Right hindlimb (tissue), 1 donor: Measurements from ENCODE around the gene SMYD2.
"Not testable (repeated sequence)": the region's sequence is repeated elsewhere in the genome, so short reads cannot be mapped to it uniquely, and the experiment has no call there.

Experiments used
- DNase-seq: peaks from one replicate; pipeline ENCODE4 v3.0.0-alpha.2; 2018

SMYD2 gene

GRCh38 chr1:214271995-214272731 is 8.8 kb upstream of the SMYD2 start:
- DNase-seq: no peak

GRCh38 chr1:214272964-214273533 is 7.9 kb upstream of the SMYD2 start:
- DNase-seq: no peak

GRCh38 chr1:214275700-214276099 is 5.3 kb upstream of the SMYD2 start:
- DNase-seq: not testable (repeated sequence)

GRCh38 chr1:214276786-214277185 is 4.2 kb upstream of the SMYD2 start:
- no peak for DNase-seq

- DNase-seq: no peak
Measured at GRCh38 chr1:214277704-214278635, 3.0 kb upstream of the SMYD2 start.

GRCh38 chr1:214280386-214281020 is 456 bp upstream of the SMYD2 start:
- DNase-seq: peak; percentile 61

GRCh38 chr1:214281720-214282629 is 1.0 kb downstream of the SMYD2 start:
- peak; percentile 58 for DNase-seq

- no peak for DNase-seq
Measured at GRCh38 chr1:214282630-214283242, 1.8 kb downstream of the SMYD2 start.

GRCh38 chr1:214285610-214286440 is 4.9 kb downstream of the SMYD2 start:
- no peak for DNase-seq

GRCh38 chr1:214287884-214288283 is 6.9 kb downstream of the SMYD2 start:
- no peak for DNase-seq

- DNase-seq: no peak
Measured at GRCh38 chr1:214289574-214290272, 8.8 kb downstream of the SMYD2 start.

GRCh38 chr1:214290424-214291037 is 9.6 kb downstream of the SMYD2 start:
- DNase-seq: no peak

GRCh38 chr1:214292322-214292721 is 11.4 kb downstream of the SMYD2 start:
- no peak for DNase-seq

GRCh38 chr1:214295934-214296333 is 15.0 kb downstream of the SMYD2 start:
- no peak for DNase-seq

- DNase-seq: no peak
Measured at GRCh38 chr1:214296860-214297745, 16.1 kb downstream of the SMYD2 start.

- no peak for DNase-seq
Measured at GRCh38 chr1:214300149-214300780, 19.3 kb downstream of the SMYD2 start.

GRCh38 chr1:214301526-214301925 is 20.6 kb downstream of the SMYD2 start:
- no peak for DNase-seq
